K562 (cell line): Measurements from ENCODE around the gene SLC12A3. TPM values are rescaled to one million over a fixed set of nuclear protein-coding genes. Genes with fewer than 3 reads are reported as not detected.

Experiments used
- AFF4 ChIP-seq: sonication (generic); formaldehyde crosslinking; IDR thresholded peaks from 2 replicates; pipeline ENCODE4 v1.8.0; 2023; ENCODE audit warnings: mild to moderate bottlenecking, missing genetic modification reagents
- ASH1L ChIP-seq: fragments of 450-650 bp; IDR thresholded peaks from 2 replicates; pipeline ENCODE4 v1.6.1; 2018; ENCODE audit warnings: borderline replicate concordance, mild to moderate bottlenecking, low read depth; ENCODE audit not compliant: partially characterized antibody
- ATF6 ChIP-seq: sonication (generic); formaldehyde crosslinking; IDR thresholded peaks from 2 replicates; pipeline ENCODE4 v1.4.0; 2020; ENCODE audit warnings: mild to moderate bottlenecking, missing genetic modification reagents
- BCOR ChIP-seq: fragments of 450-650 bp; IDR thresholded peaks from 2 replicates; pipeline ENCODE4 v1.6.1; 2016
- CAMTA2 ChIP-seq: fragments of 250-450 bp; sonication (Bioruptor Pico); conservative IDR thresholded peaks from 2 replicates; pipeline ENCODE4 v1.5.1; 2022
- CXXC5 ChIP-seq: fragments of 250-450 bp; sonication (Bioruptor Pico); IDR thresholded peaks from 2 replicates; pipeline ENCODE4 v1.8.0; 2022; ENCODE audit warnings: inconsistent platforms, mild to moderate bottlenecking, moderate library complexity
- HOXB6 ChIP-seq: fragments of 250-450 bp; sonication (Bioruptor Pico); IDR thresholded peaks from 2 replicates; pipeline ENCODE4 v1.5.1; 2022; ENCODE audit warnings: mild to moderate bottlenecking, borderline replicate concordance
- JUN ChIP-seq, 2 experiments: sonication (generic) in 1 of 2; formaldehyde crosslinking in 1 of 2; IDR thresholded peaks; 2 replicates each; pipeline versions ENCODE4 v1.6.1 to v1.8.0; 2012 to 2022; ENCODE audit warnings: borderline replicate concordance in 2 of 2, mild to moderate bottlenecking in 2 of 2, improper control_type of control experiment in 1 of 2, low read depth in 1 of 2, low read length in 1 of 2, missing genetic modification reagents in 1 of 2
- KDM5B ChIP-seq: fragments of 200-600 bp; sonication (generic); IDR thresholded peaks from 2 replicates; pipeline ENCODE4 v1.6.1; 2012; ENCODE audit warnings: low read depth, mild to moderate bottlenecking, moderate library complexity, low read length, control low read depth, inconsistent platforms; ENCODE audit not compliant: insufficient replicate concordance
- MECOM ChIP-seq: fragments of 250-450 bp; sonication (Bioruptor Pico); IDR thresholded peaks from 2 replicates; pipeline ENCODE4 v1.8.0; 2022; ENCODE audit warnings: inconsistent platforms
- MEIS2 ChIP-seq: fragments of 450-650 bp; IDR thresholded peaks from 2 replicates; pipeline ENCODE4 v1.6.1; 2014; ENCODE audit warnings: mild to moderate bottlenecking; ENCODE audit not compliant: partially characterized antibody
- MYC ChIP-seq, 2 experiments: fragments of 250-450 bp in 1 of 2; sonication (Bioruptor Pico) in 1 of 2; IDR thresholded peaks; 2 replicates each; pipeline versions ENCODE4 v1.5.1 to v1.6.1; 2012 to 2021; ENCODE audit warnings: low read depth in 2 of 2, borderline replicate concordance in 1 of 2, improper control_type of control experiment in 1 of 2, low read length in 1 of 2, mild to moderate bottlenecking in 1 of 2, moderate library complexity in 1 of 2
- PML ChIP-seq: IDR thresholded peaks from 2 replicates; pipeline ENCODE4 v1.6.1; 2012; ENCODE audit warnings: low read length, inconsistent platforms
- RHOXF2B ChIP-seq: fragments of 250-450 bp; sonication (Bioruptor Pico); conservative IDR thresholded peaks from 2 replicates; pipeline ENCODE4 v1.5.1; 2021
- TBP ChIP-seq: optimal IDR thresholded peaks from 2 replicates; pipeline ENCODE3; 2011; ENCODE audit warnings: low read depth, low read length, improper control_type of control experiment
- YY1 ChIP-seq, 3 experiments: IDR thresholded peaks; 2 replicates each; pipeline ENCODE4 v1.6.1; 2011; ENCODE audit warnings: low read length in 2 of 3, mild to moderate bottlenecking in 2 of 3, moderate library complexity in 2 of 3, borderline replicate concordance in 1 of 3, control low read depth in 1 of 3, low read depth in 1 of 3; ENCODE audit not compliant: insufficient read depth in 3 of 3, insufficient replicate concordance in 2 of 3, control insufficient read depth in 1 of 3, insufficient read length in 1 of 3; ENCODE audit errors: extremely low read depth in 1 of 3
- ZNF263 ChIP-seq: sonication (generic); formaldehyde crosslinking; IDR thresholded peaks from 2 replicates; pipeline ENCODE4 v1.8.0; 2022; ENCODE audit warnings: mild to moderate bottlenecking, missing genetic modification reagents, borderline replicate concordance
- ZNF740 ChIP-seq, 3 experiments: fragments of 200-800 bp in 1 of 3; sonication (Bioruptor generic) in 1 of 3; sonication (generic) in 1 of 3; formaldehyde crosslinking in 1 of 3; IDR thresholded peaks; 2 replicates each; pipeline versions ENCODE4 v1.6.1 to v1.8.0; 2016 to 2022; ENCODE audit warnings: mild to moderate bottlenecking in 2 of 3, missing compliant biosample characterization in 2 of 3, missing genetic modification characterization in 2 of 3, missing genetic modification reagents in 1 of 3
- polyA plus RNA-seq, 8 experiments: library from polyadenylated mRNA; depleted of rRNA in 4 of 8; stranded (reverse) in 5 of 8; unstranded in 3 of 8; fragments of >200 nt; fragmentation: Nextera tagmentation in 2 of 8; fragmentation: Illumina TruSeq in 1 of 8; extraction: Ambion mirVana in 2 of 8; extraction: Trizol in 1 of 8; gene quantifications; 2 replicates each; pipeline versions ENCODE4 v1.2.1 to v1.2.3, GENCODE V29; 2011 to 2014; ENCODE audit warnings: inconsistent platforms in 1 of 8, missing spikeins in 1 of 8
- total RNA-seq, 7 experiments: library from RNA; depleted of rRNA in 6 of 7; stranded (reverse); fragments of >200 nt in 6 of 7; fragmentation: Illumina TruSeq in 2 of 7; extraction: Trizol in 2 of 7; gene quantifications; 2 replicates each; pipeline versions ENCODE4 v1.2.1 to v1.2.3, GENCODE V29; 2011 to 2021; ENCODE audit warnings: low replicate concordance in 1 of 7

Gene SLC12A3
- total and polyA plus RNA-seq, 9 of the 15 experiments (the other 6 are each of a cell fraction or from before 2014, with no cell fraction given), result not detected

- TF ChIP-seq MECOM, result no peak
- peak; percentile 100 for TF ChIP-seq MYC (IDR thresholded peaks at IDR 0.05; ENCODE audit: low read depth, low read length)
- 0 out of 2 replicates have a peak, but pooled peaks have one; percentile 78 for TF ChIP-seq MYC (CRISPR knock-in tag; IDR thresholded peaks at IDR 0.05; ENCODE audit: borderline replicate concordance, low read depth)
- peak; percentile 23; the same call in 1 of the 2 replicates for TF ChIP-seq ATF6 (CRISPR knock-in tag)
- TF ChIP-seq TBP, result peak; percentile 99
- no peak for TF ChIP-seq BCOR
- TF ChIP-seq YY1 (IDR thresholded peaks at IDR 0.05; ENCODE audit: borderline replicate concordance in 1 of 3, control insufficient read depth in 1 of 3, extremely low read depth in 1 of 3, insufficient read depth in 3 of 3, insufficient read length in 1 of 3, insufficient replicate concordance in 2 of 3, low read depth in 1 of 3, low read length in 2 of 3), result peak; percentile 61 to 93 (median 89)
- TF ChIP-seq CXXC5 (CRISPR knock-in tag), result peak; percentile 98
- TF ChIP-seq PML, result peak; percentile 93
- 0 out of 2 replicates have a peak, but pooled peaks have one; percentile 47 for TF ChIP-seq ZNF263 (CRISPR knock-in tag)
- peak; percentile 78 for TF ChIP-seq ASH1L
- TF ChIP-seq MEIS2, result no peak
- peak; percentile 68 for TF ChIP-seq ZNF740 (CRISPR knock-in tag; IDR thresholded peaks at IDR 0.05)
- peak in 1 of 2 experiments; percentile 12; a peak in 1 of 4 replicates for TF ChIP-seq ZNF740 (tag; IDR thresholded peaks at IDR 0.05)
- no peak for TF ChIP-seq CAMTA2 (CRISPR knock-in tag)
- peak; percentile 99 for TF ChIP-seq AFF4 (CRISPR knock-in tag)
- TF ChIP-seq JUN (IDR thresholded peaks at IDR 0.05; ENCODE audit: borderline replicate concordance, low read depth, low read length), result peak; percentile 83
- no peak for TF ChIP-seq JUN (CRISPR knock-in tag; IDR thresholded peaks at IDR 0.05; ENCODE audit: borderline replicate concordance)
- no peak for TF ChIP-seq RHOXF2B
- peak; percentile 94 for TF ChIP-seq KDM5B
- no peak for TF ChIP-seq HOXB6 (CRISPR knock-in tag)
These were observed 67.1 kb downstream of the SLC12A3 start, which contains the start of gene HERPUD1 (continued) for GRCh38 chr16:56931892-56932720.
